Type B pancreatic cell (in vitro differentiated cells): Measurements from ENCODE around the gene CERS4. TPM values are rescaled to one million over a fixed set of nuclear protein-coding genes. Genes with fewer than 3 reads are reported as not detected.

Experiments
- DNase-seq: peaks from one replicate; pipeline ENCODE4 v3.0.0; 2021; ENCODE audit warnings: mixed read lengths; ENCODE audit not compliant: unreplicated experiment; ENCODE audit errors: extremely low spot score
- H3K27ac Mint-ChIP-seq: 2 replicates; pipeline ENCODE4 v1.8.0; 2021; ENCODE audit warnings: mild to moderate bottlenecking, mixed read lengths
- H3K27me3 Mint-ChIP-seq: 2 replicates; pipeline ENCODE4 v1.8.0; 2021; ENCODE audit warnings: mixed read lengths
- H3K36me3 Mint-ChIP-seq: 2 replicates; pipeline ENCODE4 v1.8.0; 2021; ENCODE audit warnings: mixed read lengths
- H3K4me1 Mint-ChIP-seq: one replicate; pipeline ENCODE4 v1.8.0; 2021; ENCODE audit warnings: mixed read lengths; ENCODE audit not compliant: unreplicated experiment
- H3K4me3 Mint-ChIP-seq: 2 replicates; pipeline ENCODE4 v1.8.0; 2021; ENCODE audit warnings: mild to moderate bottlenecking, mixed read lengths
- H3K9me3 Mint-ChIP-seq: 2 replicates; pipeline ENCODE4 v1.8.0; 2021; ENCODE audit warnings: mixed read lengths
- total RNA-seq: library from RNA; stranded (reverse); gene quantifications from 2 replicates; pipeline ENCODE4 v1.2.1, GENCODE V29; 2021; ENCODE audit warnings: low replicate concordance
- TF ChIP-seq, protein P1 (sequence below): fragments of 200-600 bp; sonication (generic); conservative IDR thresholded peaks from 2 replicates; pipeline ENCODE4 v1.5.0; 2021; ENCODE audit warnings: antibody characterized with exemption, mild to moderate bottlenecking

CERS4 gene
- total RNA-seq, 1 donor from 2014 or later: 52.8 TPM

DNA sequence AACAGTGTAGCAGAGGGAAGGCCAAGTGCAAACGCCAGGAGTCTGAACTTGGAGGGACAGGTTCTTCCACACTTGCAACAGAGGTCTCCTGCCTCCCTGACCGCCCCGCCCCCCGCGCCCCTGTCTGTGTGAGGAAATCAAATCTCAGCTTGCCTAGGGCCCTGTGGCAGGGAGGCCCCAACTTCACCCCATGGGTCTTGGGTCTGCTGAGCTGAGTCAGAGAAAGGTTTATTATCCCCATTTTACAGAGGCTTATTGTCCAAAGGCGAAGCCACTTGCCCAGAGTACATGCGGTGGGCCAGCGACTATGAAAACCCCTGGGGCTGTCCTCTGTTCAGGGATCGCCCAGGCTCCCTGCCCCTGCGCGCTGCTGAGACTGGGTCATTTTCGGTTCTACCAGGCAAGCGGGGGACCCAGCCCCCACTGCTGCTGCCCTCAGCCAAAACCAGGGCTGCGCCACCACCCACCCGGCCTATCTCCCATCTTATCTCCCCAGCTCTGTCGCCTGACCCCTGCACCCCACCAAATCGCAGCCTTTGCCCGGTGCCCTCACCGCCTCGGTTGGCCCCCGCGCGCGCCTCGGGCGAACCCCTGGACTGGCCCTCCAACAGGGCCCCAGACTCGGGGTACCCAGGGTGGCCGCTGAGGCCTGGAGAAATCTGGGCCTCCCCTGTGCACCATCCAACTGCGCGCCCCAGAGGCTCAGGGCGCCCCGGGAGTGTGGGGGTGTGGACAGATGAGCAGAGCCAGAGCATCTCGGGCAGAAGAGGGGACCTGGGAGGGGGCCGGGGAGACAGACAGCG, 850 bp upstream of the CERS4 start:
- TF ChIP-seq, protein P1, sequence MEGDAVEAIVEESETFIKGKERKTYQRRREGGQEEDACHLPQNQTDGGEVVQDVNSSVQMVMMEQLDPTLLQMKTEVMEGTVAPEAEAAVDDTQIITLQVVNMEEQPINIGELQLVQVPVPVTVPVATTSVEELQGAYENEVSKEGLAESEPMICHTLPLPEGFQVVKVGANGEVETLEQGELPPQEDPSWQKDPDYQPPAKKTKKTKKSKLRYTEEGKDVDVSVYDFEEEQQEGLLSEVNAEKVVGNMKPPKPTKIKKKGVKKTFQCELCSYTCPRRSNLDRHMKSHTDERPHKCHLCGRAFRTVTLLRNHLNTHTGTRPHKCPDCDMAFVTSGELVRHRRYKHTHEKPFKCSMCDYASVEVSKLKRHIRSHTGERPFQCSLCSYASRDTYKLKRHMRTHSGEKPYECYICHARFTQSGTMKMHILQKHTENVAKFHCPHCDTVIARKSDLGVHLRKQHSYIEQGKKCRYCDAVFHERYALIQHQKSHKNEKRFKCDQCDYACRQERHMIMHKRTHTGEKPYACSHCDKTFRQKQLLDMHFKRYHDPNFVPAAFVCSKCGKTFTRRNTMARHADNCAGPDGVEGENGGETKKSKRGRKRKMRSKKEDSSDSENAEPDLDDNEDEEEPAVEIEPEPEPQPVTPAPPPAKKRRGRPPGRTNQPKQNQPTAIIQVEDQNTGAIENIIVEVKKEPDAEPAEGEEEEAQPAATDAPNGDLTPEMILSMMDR: no peak
- H3K4me1 Mint-ChIP-seq: peaks cover 21% of the 10 kb centered on the region
- DNase-seq: no peak

DNA sequence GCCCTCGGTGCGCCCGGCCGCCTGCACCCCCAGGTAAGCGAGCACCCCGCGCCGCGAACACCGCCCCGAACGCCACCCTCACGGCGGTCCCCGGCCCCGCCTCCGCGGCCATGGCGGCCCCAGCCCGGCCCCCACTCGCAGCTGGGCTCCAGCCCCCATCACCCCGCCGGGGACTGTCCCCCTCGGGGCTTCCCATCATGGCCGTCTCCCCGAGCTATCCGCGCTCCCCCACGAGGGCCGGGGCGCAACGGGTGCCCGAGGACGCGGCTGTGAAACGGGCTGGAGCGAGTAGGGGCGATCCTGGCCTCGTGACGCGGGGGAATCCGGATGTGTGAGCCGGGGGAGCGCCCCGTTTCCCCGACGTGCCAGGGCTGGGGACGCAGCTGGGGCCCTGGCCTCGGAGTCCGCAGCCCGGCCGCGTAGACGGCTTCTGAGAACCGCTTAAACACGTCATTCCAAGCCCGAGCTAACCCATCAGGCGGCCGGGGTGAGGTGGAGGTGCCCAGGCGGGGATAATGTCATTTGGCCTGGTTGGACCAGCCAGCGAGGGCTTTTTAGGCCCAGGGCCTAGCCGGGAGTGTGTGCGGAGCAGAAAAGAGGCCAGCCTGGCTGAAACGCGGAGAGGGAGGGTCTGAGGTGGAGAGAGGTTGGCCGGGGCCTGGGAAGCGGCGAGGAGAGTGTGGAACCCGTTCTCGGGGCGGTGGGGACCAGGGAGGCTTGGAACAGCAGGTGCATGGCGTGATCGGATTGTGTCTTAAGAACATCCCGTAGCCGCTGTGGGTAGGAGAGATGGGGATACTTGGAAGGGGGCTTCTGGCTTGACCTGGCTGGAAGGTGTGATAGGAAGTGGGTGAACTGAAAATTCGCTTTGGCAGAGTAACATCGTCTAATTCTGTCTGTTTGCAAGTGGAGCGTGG, 550 bp downstream of the CERS4 start:
- peaks cover 22% of the 10 kb centered on the region for H3K4me1 Mint-ChIP-seq
- peak overlapping the region; percentile 92 for H3K4me3 Mint-ChIP-seq
- peaks cover 9% of the 10 kb centered on the region for H3K36me3 Mint-ChIP-seq
- TF ChIP-seq, protein P1: no peak
- no peaks in the 10 kb centered on the region for H3K9me3 Mint-ChIP-seq
- no peaks in the 10 kb centered on the region for H3K27me3 Mint-ChIP-seq
- DNase-seq: no peak
- peak overlapping the region; percentile 89 for H3K27ac Mint-ChIP-seq

More for the DNA sequence above, 850 bp upstream of the CERS4 start:
- peaks cover 5% of the 10 kb centered on the region for H3K36me3 Mint-ChIP-seq
- peak overlapping the region; percentile 79 for H3K27ac Mint-ChIP-seq
- peak overlapping the region; percentile 86 for H3K4me3 Mint-ChIP-seq
- H3K9me3 Mint-ChIP-seq: no peaks in the 10 kb centered on the region
- H3K27me3 Mint-ChIP-seq: peaks cover 4% of the 10 kb centered on the region

DNA sequence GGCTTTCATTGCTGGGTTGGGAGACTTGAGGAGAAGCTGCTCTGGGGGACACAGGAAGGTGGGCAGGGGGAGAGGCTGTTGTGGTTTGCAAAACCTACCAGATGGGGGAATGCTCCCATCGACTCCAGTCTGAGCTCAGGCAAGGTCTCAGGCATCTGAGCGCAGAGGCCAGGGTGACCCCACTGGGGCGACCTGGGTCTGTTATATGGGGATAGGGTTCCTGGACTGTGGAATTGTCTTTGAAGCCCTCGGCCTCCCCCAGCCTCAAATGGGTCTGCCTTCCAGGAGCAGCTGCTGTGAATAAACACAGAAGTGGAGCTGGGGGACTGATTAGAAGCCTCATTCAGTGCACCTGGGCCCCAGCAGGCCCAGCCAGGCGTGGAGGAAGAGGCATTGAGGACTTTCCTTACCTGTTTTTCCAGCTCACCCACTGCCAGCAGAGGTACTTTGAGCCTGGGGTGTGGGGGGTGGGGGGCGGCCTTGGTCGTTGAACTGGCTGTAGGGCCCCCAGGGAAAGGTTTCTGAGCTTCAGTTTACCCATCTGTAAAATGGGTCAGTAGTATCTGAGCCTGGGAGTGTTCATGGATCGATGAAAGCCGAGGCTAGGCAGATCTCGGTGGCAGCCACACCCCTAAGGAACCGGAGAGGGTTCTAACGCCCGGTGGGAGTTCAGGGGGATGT, 1.4 kb downstream of the CERS4 start:
- DNase-seq: no peak
- H3K4me3 Mint-ChIP-seq: peak overlapping the region; percentile 92
- H3K27ac Mint-ChIP-seq: peak overlapping the region; percentile 89
- TF ChIP-seq, protein P1: no peak
- peaks cover 9% of the 10 kb centered on the region for H3K36me3 Mint-ChIP-seq
- H3K9me3 Mint-ChIP-seq: no peaks in the 10 kb centered on the region
- H3K4me1 Mint-ChIP-seq: peaks cover 22% of the 10 kb centered on the region
- no peaks in the 10 kb centered on the region for H3K27me3 Mint-ChIP-seq

DNA sequence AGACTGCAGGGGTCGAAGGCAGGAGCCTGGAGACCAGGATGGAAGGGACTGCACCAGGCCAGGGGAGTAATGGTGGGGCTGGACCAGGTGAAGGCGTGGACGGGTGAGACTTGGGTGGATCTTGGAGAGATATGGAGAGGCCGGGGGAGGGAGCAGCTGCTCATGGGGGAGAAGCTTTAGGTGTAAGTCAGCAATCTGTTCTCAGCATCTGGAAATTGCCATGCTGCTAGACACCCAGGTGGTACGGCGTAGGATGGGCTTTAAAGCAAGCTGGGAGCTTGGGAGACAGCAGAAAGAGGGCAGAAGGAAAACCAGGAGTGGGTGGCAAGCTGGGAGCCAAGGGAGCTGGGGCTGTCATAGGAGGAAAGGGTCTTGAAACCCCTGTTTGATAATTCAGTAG, 3.0 kb downstream of the CERS4 start:
- no peaks in the 10 kb centered on the region for H3K9me3 Mint-ChIP-seq
- no peak for DNase-seq
- TF ChIP-seq, protein P1: no peak
- peaks cover 22% of the 10 kb centered on the region for H3K4me1 Mint-ChIP-seq
- H3K27ac Mint-ChIP-seq: peak overlapping the region; percentile 43
- peaks cover 14% of the 10 kb centered on the region for H3K36me3 Mint-ChIP-seq
- no peaks in the 10 kb centered on the region for H3K27me3 Mint-ChIP-seq
- peak overlapping the region; percentile 28 for H3K4me3 Mint-ChIP-seq

DNA sequence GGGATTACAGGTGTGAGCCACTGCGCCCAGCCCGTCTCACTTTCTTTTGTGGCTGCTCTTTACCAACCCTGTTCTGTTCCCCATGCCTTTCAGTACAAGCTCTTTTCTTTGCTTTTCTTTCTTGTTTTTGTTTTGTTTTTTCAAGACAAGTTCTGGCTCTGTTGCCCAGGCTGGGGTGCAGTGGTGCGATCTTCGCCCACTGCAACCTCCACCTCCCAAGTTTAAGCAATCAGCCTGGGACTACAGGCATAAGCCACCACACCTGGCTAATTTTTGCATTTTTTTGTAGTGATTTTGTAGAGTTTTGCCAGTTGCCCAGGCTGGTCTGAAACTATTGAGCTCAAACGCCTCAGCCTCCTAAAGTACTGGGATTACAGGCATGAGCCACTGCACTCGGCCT, 3.7 kb downstream of the CERS4 start:
- H3K27me3 Mint-ChIP-seq: no peaks in the 10 kb centered on the region
- H3K36me3 Mint-ChIP-seq: peaks cover 14% of the 10 kb centered on the region
- peak overlapping the region; percentile 33 for H3K4me3 Mint-ChIP-seq
- H3K4me1 Mint-ChIP-seq: peaks cover 22% of the 10 kb centered on the region
- H3K9me3 Mint-ChIP-seq: no peaks in the 10 kb centered on the region
- no peak for DNase-seq
- peak overlapping the region; percentile 66 for H3K27ac Mint-ChIP-seq
- TF ChIP-seq, protein P1: no peak
